Smooth muscle cell of the coronary artery (primary cell): ENCODE results near the gene PTPRG. TPM values are rescaled to one million over a fixed set of nuclear protein-coding genes. Genes with fewer than 3 reads are reported as not detected.

Experiments used
- total RNA-seq: library from RNA; depleted of rRNA; stranded (reverse); fragments of >200 nt; gene quantifications from 2 replicates; pipeline ENCODE4 v1.2.3, GENCODE V29; 2014; ENCODE audit warnings: low replicate concordance

The PTPRG gene
- total RNA-seq: 19.2 and 50.7 TPM in 2 replicates

GRCh38 chr3:61561374-61562041, at the start of gene PTPRG:
Gene PTPRG (plus strand): TSS chr3:61561571. CDS start chr3:61562288, 717 bp downstream.

